ENCODE results near the gene ITGB3. TPM values are rescaled to one million over a fixed set of nuclear protein-coding genes. Genes with fewer than 3 reads are reported as not detected.

Gene ITGB3
- total and polyA plus RNA-seq, 8 donors, result 9.4 to 12.0 (median 10.6) TPM

DNA sequence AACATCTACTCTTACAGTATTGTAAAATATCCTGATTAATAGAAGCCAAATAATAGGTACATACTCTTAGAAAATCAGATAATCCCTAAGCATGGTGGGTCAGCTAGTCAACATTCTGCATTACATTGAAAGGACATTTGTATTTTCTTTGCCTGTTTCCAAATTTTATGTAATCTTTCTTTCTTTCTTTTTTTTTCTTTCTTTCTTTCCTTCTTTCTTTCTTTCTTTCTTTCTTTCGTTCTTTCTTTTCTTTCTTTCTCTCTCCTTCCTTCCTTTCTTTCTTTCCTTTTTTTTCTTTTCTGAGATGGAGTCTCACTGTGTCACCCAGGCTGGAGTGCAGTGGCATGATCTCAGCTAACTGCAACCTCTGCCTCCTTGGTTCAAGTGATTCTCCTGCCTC, 18.9 kb downstream of the ITGB3 start:
- no peak overlapping the region for H3K4me3 ChIP-seq
- no peaks in the 10 kb centered on the region for H3K27me3 ChIP-seq
- no peaks in the 10 kb centered on the region for H3K9me3 ChIP-seq
- no peak for ATAC-seq
- intact Hi-C loops (cut with DNase I), result no loop called here
- no peak for DNase-seq
- TF ChIP-seq, protein P1, sequence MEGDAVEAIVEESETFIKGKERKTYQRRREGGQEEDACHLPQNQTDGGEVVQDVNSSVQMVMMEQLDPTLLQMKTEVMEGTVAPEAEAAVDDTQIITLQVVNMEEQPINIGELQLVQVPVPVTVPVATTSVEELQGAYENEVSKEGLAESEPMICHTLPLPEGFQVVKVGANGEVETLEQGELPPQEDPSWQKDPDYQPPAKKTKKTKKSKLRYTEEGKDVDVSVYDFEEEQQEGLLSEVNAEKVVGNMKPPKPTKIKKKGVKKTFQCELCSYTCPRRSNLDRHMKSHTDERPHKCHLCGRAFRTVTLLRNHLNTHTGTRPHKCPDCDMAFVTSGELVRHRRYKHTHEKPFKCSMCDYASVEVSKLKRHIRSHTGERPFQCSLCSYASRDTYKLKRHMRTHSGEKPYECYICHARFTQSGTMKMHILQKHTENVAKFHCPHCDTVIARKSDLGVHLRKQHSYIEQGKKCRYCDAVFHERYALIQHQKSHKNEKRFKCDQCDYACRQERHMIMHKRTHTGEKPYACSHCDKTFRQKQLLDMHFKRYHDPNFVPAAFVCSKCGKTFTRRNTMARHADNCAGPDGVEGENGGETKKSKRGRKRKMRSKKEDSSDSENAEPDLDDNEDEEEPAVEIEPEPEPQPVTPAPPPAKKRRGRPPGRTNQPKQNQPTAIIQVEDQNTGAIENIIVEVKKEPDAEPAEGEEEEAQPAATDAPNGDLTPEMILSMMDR (IDR thresholded peaks at IDR 0.05), result no peak
- peaks cover 25 to 28% of the 10 kb centered on the region in 2 donors for H3K4me1 ChIP-seq
- no peak overlapping the region for H3K27ac ChIP-seq
- H3K36me3 ChIP-seq, result no peaks in the 10 kb centered on the region

DNA sequence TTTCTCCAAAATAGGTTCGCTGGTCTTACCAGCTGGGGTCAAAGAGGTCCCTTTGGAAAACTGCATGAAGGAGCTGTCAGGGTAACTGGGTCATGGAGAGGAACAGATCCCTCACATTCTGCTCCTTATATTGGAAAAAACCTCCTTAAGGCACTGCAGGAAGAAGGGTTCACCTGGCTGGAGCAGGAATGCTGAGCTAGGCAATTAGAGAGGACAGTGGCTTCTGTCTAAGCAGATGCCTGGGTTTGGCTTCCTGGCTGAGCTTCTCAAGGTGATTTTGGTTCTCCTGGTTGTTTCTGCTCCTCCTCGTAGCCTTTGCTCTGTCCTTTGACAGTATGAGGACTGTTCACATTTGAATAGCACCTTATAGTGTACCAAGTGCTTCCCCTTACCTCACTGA, 19.6 kb downstream of the ITGB3 start:
- H3K4me1 ChIP-seq, result peaks cover 30 to 36% of the 10 kb centered on the region in 2 donors
- H3K27ac ChIP-seq, result no peak overlapping the region
- intact Hi-C loops (cut with DNase I), result no loop called here
- no peaks in the 10 kb centered on the region for H3K9me3 ChIP-seq
- DNase-seq, result no peak
- ATAC-seq, result no peak
- H3K4me3 ChIP-seq, result no peak overlapping the region
- H3K27me3 ChIP-seq, result no peaks in the 10 kb centered on the region
- TF ChIP-seq, protein P1 (IDR thresholded peaks at IDR 0.05), result no peak
- no peaks in the 10 kb centered on the region for H3K36me3 ChIP-seq

DNA sequence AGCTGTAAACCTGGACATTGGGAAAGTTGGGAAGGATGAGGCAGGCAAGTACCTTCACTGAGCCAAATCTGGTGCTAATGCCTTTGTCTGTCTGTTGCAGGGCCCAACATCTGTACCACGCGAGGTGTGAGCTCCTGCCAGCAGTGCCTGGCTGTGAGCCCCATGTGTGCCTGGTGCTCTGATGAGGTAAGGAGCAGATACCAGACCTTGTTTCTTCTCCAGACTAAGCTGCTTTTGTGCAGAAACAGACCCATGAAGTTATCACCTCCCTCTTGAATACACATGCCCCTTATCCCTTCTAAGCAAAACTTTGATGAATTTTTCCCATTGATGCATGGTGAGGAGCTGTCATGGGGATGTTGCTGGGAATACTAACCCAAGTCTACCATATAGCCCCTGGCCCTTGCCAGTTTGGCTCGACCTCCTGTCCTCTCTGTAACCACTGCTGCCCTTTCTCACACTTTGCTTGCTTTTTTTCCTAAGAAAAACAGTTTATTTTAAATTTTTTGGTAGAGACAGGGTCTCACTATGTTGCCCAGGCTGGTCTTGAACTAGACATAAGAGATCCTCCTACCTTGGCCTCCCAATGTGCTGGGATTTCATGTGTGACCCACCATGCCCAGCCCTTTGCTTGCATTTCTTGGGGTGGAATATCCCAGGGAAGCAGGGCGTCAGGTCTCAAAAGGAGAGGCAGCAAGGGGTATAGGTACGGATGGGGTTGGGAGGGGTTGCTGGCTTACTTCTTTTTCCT, 20.9 kb downstream of the ITGB3 start:
- Histone ChIP-seq H3K4me1 (peaks cover 40 to 48% of the 10 kb centered on the region in 2 donors), H3K27me3 (no peaks in the 10 kb centered on the region), H3K9me3 (no peaks in the 10 kb centered on the region), H3K36me3 (no peaks in the 10 kb centered on the region), H3K4me3 (no peak overlapping the region), H3K27ac (peak overlapping the region in 1 of 2 donors; percentile 61)
- DNase-seq (no peak), ATAC-seq (no peak)
- intact Hi-C loops (cut with DNase I), result no loop called here
- TF ChIP-seq, protein P1 (IDR thresholded peaks at IDR 0.05), result no peak

DNA sequence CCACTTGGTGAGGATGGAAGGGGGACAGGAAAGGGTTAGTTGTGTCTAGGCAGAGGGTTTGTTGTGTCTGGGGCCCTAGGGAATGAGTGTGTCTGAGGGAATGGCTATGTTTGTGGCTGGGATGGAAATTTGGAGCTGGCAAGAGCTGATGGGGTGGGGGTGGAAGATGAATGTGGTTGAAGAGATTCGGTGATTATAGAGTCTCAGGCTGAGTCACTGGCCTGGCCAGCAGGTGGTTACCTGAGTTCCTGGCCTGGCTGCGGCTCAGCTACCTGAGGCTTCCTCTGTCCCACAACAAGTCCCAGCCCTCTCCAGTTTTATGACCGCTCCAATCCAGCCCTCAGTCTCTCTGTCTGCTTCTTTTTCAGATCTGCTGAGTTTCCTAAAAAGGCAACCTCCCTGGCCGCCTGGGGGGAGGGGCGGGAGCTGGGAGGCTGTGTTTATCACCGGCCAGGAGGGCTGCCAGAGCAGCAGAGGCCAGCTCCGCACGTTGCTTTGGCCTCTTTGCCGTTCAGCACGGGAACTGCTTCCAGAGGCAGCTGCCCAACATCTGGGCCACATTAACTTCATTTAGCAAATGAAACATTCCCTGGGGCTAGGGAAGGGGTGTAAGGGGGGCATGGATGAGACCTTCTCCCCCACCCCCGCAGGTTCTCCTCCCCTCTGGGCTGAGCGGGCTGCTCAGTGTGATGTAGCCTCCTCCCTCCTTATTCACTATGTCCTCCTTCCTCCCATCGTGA, 21.8 kb downstream of the ITGB3 start:
- no peaks in the 10 kb centered on the region for H3K36me3 ChIP-seq
- H3K4me1 ChIP-seq, result peaks cover 45 to 57% of the 10 kb centered on the region in 2 donors
- ATAC-seq (peak; percentile 16), DNase-seq (peak in 3 of 4 donors; percentile 70 to 85 (median 73))
- TF ChIP-seq, protein P1 (IDR thresholded peaks at IDR 0.05), result no peak
- peak overlapping the region; percentile 38 to 61 for H3K27ac ChIP-seq
- no peaks in the 10 kb centered on the region for H3K9me3 ChIP-seq
- H3K4me3 ChIP-seq, result no peak overlapping the region
- intact Hi-C loops (cut with DNase I), result no loop called here
- H3K27me3 ChIP-seq, result no peaks in the 10 kb centered on the region

DNA sequence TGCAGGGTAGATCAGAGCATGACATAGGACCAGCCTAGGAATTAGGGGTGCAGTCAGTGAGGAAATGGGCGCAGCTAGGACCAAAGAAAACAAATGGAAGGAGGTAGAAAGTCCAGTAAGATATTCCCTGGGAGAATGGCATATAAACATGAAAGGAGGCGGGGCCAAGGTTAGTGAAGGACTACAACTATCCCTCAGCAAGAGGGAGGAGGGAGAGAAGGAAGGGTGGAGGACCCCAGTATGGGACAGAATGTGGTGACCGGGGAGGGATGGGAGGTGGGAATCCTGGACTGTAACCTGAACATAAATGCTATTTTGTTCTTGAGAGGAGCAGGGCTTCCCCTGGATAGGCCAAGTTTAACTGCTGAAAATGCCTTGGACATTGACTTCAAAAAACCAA, 22.8 kb downstream of the ITGB3 start:
- TF ChIP-seq, protein P1 (IDR thresholded peaks at IDR 0.05), result no peak
- ATAC-seq (no peak), DNase-seq (no peak)
- Histone ChIP-seq H3K9me3 (no peaks in the 10 kb centered on the region), H3K4me3 (no peak overlapping the region), H3K27me3 (no peaks in the 10 kb centered on the region), H3K36me3 (no peaks in the 10 kb centered on the region), H3K4me1 (peaks cover 45 to 66% of the 10 kb centered on the region in 2 donors), H3K27ac (peak overlapping the region; percentile 38 to 61)
- intact Hi-C loops (cut with DNase I), result no loop called here
